HG03139 (cell line): ENCODE results near the gene SGTB.
"Not testable (repeated sequence)": the region's sequence is repeated elsewhere in the genome, so short reads cannot be mapped to it uniquely, and the experiment has no call there.

Experiments used
- ATAC-seq: cut with Tn5 transposase; IDR thresholded peaks from one replicate; pipeline ENCODE4 v1.9.1; 2021; ENCODE audit not compliant: unreplicated experiment

SGTB gene

GRCh38 chr5:65674749-65675148, 47.2 kb downstream of the SGTB start:
- ATAC-seq, result no peak

- no peak for ATAC-seq
Observed at GRCh38 chr5:65672796-65673195, 49.1 kb downstream of the SGTB start.

GRCh38 chr5:65668696-65669095, 53.2 kb downstream of the SGTB start:
- no peak for ATAC-seq

- ATAC-seq, result no peak
Observed at GRCh38 chr5:65663804-65664521, 57.9 kb downstream of the SGTB start.

GRCh38 chr5:65654713-65655112, 67.2 kb downstream of the SGTB start:
- ATAC-seq, result no peak

GRCh38 chr5:65651144-65651543, 70.8 kb downstream of the SGTB start:
- ATAC-seq, result no peak

- ATAC-seq, result no peak
Observed at GRCh38 chr5:65647941-65648340, 74.0 kb downstream of the SGTB start.

- ATAC-seq, result no peak
Observed at GRCh38 chr5:65646938-65647337, 75.0 kb downstream of the SGTB start.

- ATAC-seq, result no peak
Observed at GRCh38 chr5:65640240-65640639, 81.7 kb downstream of the SGTB start.

- no peak for ATAC-seq
Observed at GRCh38 chr5:65630981-65631380, 90.9 kb downstream of the SGTB start.

GRCh38 chr5:65625743-65626142, 96.2 kb downstream of the SGTB start:
- no peak for ATAC-seq

- peak; percentile 64 for ATAC-seq
Observed at GRCh38 chr5:65624571-65625555, 97.0 kb downstream of the SGTB start, which contains the start of the genes SHLD3 and TRAPPC13. Gene SHLD3 (plus strand): TSS chr5:65625027. CDS start chr5:65629588, 4,561 bp downstream. Gene TRAPPC13 (plus strand): TSS chr5:65625027. CDS start chr5:65625061, 34 bp downstream.

GRCh38 chr5:65624025-65624570, 97.8 kb downstream of the SGTB start, which contains the start of gene TRIM23:
Gene TRIM23 (minus strand): TSS chr5:65624333. CDS start chr5:65624274, 59 bp downstream.
- ATAC-seq, result peak; percentile 97

GRCh38 chr5:65623482-65623881, 98.4 kb downstream of the SGTB start:
- no peak for ATAC-seq

GRCh38 chr5:65621961-65622360, 99.9 kb downstream of the SGTB start:
- ATAC-seq, result not testable (repeated sequence)

GRCh38 chr5:65620021-65620420, 101.9 kb downstream of the SGTB start:
- no peak for ATAC-seq
